ENCODE data around the gene PARP9.
"Not testable (repeated sequence)": the region's sequence is repeated elsewhere in the genome, so short reads cannot be mapped to it uniquely, and the experiment has no call there.

PARP9 gene

DNA sequence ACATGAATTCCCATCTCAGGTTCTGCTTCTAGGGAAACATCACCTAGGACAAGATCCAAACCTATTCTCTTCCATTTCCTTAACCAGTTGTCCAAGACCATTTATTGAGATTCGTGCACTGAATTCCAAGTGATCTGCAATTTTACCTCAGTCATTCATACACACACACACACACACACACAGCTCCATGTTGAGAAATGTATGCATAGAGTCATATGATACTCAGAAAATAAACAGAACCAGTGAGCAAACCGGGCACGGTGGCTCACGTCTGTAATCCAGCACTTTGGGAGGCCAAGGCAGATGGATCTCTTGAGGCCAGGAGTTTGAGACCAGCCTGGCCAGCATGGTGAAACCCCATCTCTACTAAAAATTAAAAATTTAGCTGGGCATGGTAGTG, 43.2 kb downstream of the PARP9 start:
- no peak for DNase-seq (ENCODE audit: low spot score)

GRCh38 chr3:122519693-122520092, 44.4 kb downstream of the PARP9 start:
- DNase-seq (ENCODE audit: low spot score): no peak

DNA sequence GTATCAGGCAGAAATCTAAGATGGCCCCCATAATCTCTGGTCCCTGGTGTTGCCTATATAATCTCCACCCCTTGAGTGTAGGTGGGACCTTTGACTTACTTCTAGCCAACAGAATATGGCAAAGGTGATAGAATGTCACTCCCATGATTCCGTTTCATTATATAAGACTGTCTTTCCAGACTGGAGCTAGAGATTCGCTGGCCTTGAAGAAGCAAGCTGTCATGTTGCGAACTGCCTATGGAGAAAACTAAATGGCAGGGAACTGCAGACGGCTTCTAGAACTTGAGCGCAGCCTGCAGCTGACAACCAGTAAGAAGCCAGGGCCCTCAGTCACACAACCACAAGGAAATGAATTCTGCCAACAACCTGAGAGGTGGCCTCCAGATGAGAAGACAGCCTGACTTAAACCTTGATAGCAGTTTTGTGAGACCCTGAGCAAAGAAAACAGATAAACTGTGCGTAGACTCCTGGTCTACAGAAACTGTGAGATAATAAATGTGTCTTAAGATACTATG, 47.2 kb downstream of the PARP9 start:
- DNase-seq (ENCODE audit: low spot score): peak; percentile 7

DNA sequence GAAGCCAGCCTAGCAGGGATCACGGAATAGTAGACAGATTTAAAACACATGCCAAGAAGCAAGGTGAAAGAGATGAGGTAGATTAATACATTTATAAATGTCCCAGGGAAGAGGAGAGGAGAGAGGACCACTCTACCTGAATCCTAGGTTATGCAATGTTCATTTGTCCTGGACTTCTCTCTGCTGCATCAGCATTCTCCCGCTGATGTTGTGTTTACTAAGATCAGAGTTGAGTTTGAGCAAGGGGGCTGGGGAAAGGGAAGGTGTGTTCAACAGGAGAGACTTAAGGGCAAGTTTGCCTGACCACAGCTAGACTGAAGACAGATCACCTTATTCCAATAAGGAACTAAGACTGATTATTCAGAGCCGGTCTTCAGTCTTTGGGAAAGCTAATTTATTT, 48.2 kb downstream of the PARP9 start:
- no peak for DNase-seq (ENCODE audit: low spot score)

GRCh38 chr3:122515020-122515468, 49.1 kb downstream of the PARP9 start:
- DNase-seq (ENCODE audit: low spot score): no peak

- peak; percentile 86 for DNase-seq (ENCODE audit: low spot score)
These were observed 49.7 kb downstream of the PARP9 start, which contains the start of gene KPNA1 for GRCh38 chr3:122514123-122515019. Gene KPNA1 (minus strand): TSS chr3:122514939. CDS start chr3:122496565, 18,374 bp downstream.

- DNase-seq (ENCODE audit: low spot score): no peak
These were observed 50.5 kb downstream of the PARP9 start for GRCh38 chr3:122513386-122514122.

DNA sequence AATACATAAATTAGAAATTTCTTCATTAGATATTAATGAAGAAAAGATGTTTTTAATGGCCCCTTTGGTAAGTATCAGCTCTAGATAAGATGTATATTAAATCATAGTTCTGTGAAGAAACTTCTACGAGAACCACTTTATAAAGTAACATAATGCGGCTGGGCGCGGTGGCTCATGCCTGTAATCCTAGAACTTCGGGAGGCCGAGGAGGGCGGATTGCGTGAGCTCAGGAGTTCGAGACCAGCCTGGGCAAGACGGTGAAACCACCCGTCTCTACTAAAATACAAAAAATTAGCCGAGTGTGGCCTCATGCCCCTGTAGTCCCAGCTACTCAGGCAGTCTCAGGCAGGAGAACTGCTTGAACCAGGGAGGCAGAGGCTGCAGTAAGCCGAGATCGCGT, 51.8 kb downstream of the PARP9 start:
- no peak for DNase-seq (ENCODE audit: low spot score)

DNA sequence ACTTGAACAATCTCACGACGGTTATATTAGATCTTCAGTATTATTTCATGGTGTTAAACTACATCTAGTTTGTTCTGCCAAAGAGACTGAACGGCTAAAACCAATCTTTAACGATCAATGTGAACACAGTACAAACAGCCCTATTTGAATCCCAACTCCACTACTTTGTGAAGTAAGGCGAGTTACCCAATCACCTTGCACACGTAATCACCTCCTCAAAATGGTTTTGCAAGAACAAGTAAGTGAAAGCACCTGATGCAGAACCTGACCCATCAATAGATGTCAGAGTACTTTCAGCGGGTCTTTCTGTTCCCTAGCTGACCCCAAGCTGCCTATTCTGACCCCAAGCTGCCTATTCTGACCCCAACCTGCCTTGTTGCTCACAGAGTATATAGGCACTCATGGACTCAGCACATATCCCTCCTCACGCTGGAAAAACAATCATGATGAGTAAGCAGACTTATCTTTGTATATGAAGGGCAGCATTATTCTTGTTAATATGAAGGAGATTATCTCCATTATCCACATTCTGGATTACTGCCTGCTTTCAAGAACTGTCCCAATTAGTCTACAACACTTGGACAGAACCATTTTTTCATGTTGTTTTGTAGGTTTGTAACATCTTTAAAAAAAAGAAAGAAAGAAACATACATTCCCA, 53.1 kb downstream of the PARP9 start:
- DNase-seq (ENCODE audit: low spot score): no peak

GRCh38 chr3:122508944-122509343, 55.2 kb downstream of the PARP9 start:
- not testable (repeated sequence) for DNase-seq (ENCODE audit: low spot score)

DNA sequence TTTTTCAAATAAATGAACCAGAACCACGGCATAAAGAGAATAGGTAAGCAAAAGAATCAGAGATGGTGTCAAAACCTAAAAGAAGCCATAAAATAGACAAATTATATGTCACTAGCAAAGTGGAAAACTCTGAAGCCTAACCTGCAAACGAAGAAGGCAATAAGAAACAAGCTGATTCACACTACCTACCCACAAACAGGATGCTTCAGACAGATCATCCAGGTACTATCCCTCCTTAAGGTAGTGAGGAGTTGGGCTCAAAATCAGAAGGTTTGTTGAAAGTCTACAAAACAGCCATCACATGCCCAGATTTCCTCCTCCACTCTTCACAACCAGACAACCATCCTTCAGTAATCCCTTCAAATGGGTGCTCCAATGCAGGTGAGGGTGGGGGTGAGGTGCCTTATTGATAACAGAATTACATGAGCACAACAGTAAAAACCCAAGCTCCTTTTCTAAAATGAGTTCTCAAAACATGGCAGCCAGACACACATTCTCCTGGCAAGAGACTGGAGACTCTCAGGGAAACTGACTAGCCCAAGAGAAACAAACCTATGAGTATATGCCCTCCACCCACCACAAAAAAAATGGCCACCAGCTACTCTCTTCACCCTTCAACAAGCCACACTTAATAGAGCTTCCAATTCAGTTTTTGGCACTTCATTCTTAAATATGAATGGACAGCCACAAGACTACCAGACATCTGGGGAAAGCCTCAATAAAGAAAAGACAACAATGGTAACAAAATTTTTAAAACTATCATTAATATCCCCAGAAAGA, 55.8 kb downstream of the PARP9 start:
- DNase-seq (ENCODE audit: low spot score): no peak

DNA sequence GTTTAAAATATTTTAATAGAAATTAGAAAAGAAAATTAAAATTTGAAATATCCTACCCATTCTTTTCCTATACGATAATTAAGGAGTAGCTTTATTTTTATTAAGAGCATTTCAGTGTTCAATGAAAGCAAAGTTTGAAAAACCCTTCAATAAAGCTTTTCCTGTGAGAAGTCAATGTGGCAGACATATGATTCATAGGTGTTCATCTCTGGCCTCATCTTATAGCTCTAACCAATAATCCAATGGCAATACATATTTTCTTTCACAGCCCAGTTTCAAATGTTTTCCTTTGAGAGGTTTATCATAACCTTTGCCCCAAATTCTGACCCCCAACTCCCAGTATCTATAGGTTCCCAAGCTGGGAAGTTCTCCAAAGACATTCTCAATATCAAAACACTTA, 57.6 kb downstream of the PARP9 start:
- DNase-seq (ENCODE audit: low spot score): no peak

GRCh38 chr3:122505676-122506075, 58.4 kb downstream of the PARP9 start:
- DNase-seq (ENCODE audit: low spot score): no peak

DNA sequence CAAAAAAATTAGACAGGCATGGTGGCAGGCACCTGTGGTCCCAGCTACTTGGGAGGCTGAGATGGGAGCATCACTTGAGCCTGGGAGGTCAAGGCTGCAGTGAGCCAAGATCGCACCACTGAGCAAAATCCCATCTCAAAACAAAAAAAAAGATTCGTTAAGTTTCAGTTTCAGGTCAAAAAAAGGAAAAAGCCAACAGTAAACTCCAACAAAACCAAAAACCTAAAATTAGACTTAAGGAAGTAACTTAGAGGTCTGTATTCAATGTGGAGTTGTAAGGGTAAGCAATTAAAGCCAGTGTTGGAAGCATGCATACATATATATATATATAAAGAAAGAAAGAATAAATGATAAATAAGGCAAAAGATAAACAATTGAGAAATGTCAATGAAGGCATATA, 61.2 kb downstream of the PARP9 start:
- no peak for DNase-seq (ENCODE audit: low spot score)

- DNase-seq (ENCODE audit: low spot score): no peak
These were observed 62.0 kb downstream of the PARP9 start for GRCh38 chr3:122502139-122502538.

DNA sequence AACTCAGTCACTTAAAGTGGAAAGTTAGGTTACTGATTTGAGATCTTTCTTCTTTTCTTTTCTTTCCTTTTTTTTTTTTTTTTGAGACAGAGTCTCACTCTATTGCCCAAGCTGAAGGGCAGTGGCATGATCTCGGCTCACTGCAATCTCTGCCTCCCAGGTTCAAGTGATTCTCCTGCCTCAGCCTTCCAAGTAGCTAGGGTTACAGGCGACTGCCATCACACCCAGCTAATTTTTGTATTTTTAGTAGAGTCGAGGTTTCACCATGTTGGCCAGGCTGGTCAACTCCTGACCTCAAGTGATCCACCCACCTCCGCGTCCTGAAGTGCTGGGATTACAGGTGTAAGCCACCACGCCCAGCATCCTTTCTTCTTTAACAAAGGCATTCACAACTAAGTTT, 63.1 kb downstream of the PARP9 start:
- not testable (repeated sequence) for DNase-seq (ENCODE audit: low spot score)

- DNase-seq (ENCODE audit: low spot score): no peak
These were observed 65.9 kb downstream of the PARP9 start for GRCh38 chr3:122498152-122498551.

DNA sequence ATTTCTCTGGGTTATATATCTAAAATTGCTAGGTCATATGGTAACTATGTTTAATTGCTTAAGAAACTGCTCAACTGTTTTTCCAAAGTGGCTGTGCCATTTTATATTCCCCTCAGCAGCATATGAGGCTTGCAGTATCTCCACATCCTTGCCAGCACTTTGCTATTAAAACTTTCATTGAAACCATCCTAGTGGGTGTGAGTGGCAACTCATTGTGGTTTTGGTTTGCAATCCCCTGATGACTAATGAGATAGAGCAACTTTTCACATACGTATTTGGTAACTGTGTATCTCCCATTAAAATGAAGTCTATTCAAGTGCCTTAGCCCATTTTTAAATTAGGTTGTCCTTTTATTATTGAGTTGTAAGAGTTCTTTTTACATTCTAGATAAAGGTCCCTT, 66.7 kb downstream of the PARP9 start:
- DNase-seq (ENCODE audit: low spot score): no peak

DNA sequence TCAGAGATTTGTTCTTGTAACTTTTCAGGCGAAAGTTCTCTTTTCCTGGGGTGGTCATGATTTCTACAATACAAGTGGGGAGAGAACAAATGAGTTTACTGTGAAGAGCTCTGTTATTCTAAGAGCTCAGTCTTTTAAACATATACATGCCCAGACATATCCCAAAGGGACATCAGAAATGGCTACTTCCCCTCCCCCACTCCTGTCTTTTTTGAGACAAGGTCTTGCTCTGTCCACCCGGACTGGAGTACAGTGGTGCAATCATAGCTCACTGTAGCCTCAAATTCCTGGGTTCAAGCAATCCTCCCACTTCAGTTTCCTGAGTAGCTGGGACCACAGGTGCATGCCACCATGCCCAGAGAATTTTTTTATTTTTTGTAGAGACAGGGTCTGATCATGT, 67.6 kb downstream of the PARP9 start:
- no peak for DNase-seq (ENCODE audit: low spot score)

GRCh38 chr3:122493296-122493695, 70.8 kb downstream of the PARP9 start:
- no peak for DNase-seq (ENCODE audit: low spot score)

- DNase-seq (ENCODE audit: low spot score): no peak
These were observed 75.7 kb downstream of the PARP9 start for GRCh38 chr3:122488262-122488973.
